Measurements from ENCODE around the gene CLIP4. TPM values are rescaled to one million over a fixed set of nuclear protein-coding genes. Genes with fewer than 3 reads are reported as not detected.

Gene CLIP4
- total RNA-seq, 1 experiment from 2014 or later = 1.2 TPM

- H3K9me3 Mint-ChIP-seq (ENCODE audit: unreplicated experiment) = peaks cover 23% of the 10 kb centered on the region
- Histone ChIP-seq H3K9me3 (peaks cover 4% of the 10 kb centered on the region), H3K4me3 (ENCODE audit: low read depth, low read length) (no peak overlapping the region), H3K27me3 (replicated peaks; ENCODE audit: control insufficient read depth, insufficient read depth, low read length) (no peaks in the 10 kb centered on the region), H3K36me3 (ENCODE audit: control insufficient read depth, insufficient read depth, low read length) (no peaks in the 10 kb centered on the region), H3K4me1 (peaks cover 22% of the 10 kb centered on the region)
- POLR2A ChIA-PET = no interaction called here
- no peaks in the 10 kb centered on the region for H3K36me3 Mint-ChIP-seq (ENCODE audit: insufficient read depth, unreplicated experiment)
- no peaks in the 10 kb centered on the region for H3K27me3 Mint-ChIP-seq (ENCODE audit: insufficient read depth, unreplicated experiment)
- CTCF ChIA-PET = no interaction called here
- H3K4me1 Mint-ChIP-seq (ENCODE audit: low read depth, unreplicated experiment) = peaks cover 19% of the 10 kb centered on the region
- H3K27ac Mint-ChIP-seq (ENCODE audit: unreplicated experiment) = no peak overlapping the region
- BruUV-seq (replicated peaks) = no TSS peak
- intact Hi-C loops (cut with micrococcal nuclease; ENCODE audit: unreplicated experiment) = no loop called here
- TF ChIP-seq CTCF (IDR thresholded peaks at IDR 0.05; ENCODE audit: insufficient read depth in 1 of 2, low read depth in 1 of 2, low read length in 1 of 2, severe bottlenecking in 1 of 2, unreplicated experiment in 1 of 2) = no peak
- no peak for DNase-seq
- no peak overlapping the region for H3K4me3 Mint-ChIP-seq (ENCODE audit: unreplicated experiment)
These were observed 4.0 kb downstream of the CLIP4 start for GRCh38 chr2:29119211-29119610.

GRCh38 chr2:29120846-29121245 lies 5.6 kb downstream of the CLIP4 start:
- Mint-ChIP-seq H3K4me3 (ENCODE audit: unreplicated experiment) (no peak overlapping the region), H3K27ac (ENCODE audit: unreplicated experiment) (no peak overlapping the region), H3K9me3 (ENCODE audit: unreplicated experiment) (peaks cover 31% of the 10 kb centered on the region), H3K36me3 (ENCODE audit: insufficient read depth, unreplicated experiment) (no peaks in the 10 kb centered on the region), H3K4me1 (ENCODE audit: low read depth, unreplicated experiment) (peaks cover 19% of the 10 kb centered on the region), H3K27me3 (ENCODE audit: insufficient read depth, unreplicated experiment) (no peaks in the 10 kb centered on the region)
- Histone ChIP-seq H3K27me3 (replicated peaks; ENCODE audit: control insufficient read depth, insufficient read depth, low read length) (no peaks in the 10 kb centered on the region), H3K36me3 (ENCODE audit: control insufficient read depth, insufficient read depth, low read length) (no peaks in the 10 kb centered on the region), H3K4me1 (peaks cover 23% of the 10 kb centered on the region), H3K4me3 (ENCODE audit: low read depth, low read length) (no peak overlapping the region), H3K9me3 (peaks cover 9% of the 10 kb centered on the region)
- intact Hi-C loops (cut with micrococcal nuclease; ENCODE audit: unreplicated experiment) = no loop called here
- TF ChIP-seq CTCF (IDR thresholded peaks at IDR 0.05; ENCODE audit: insufficient read depth in 1 of 2, low read depth in 1 of 2, low read length in 1 of 2, severe bottlenecking in 1 of 2, unreplicated experiment in 1 of 2) = no peak
- POLR2A ChIA-PET = no interaction called here
- CTCF ChIA-PET = no interaction called here
- no TSS peak for BruUV-seq (replicated peaks)
- DNase-seq = no peak

DNA sequence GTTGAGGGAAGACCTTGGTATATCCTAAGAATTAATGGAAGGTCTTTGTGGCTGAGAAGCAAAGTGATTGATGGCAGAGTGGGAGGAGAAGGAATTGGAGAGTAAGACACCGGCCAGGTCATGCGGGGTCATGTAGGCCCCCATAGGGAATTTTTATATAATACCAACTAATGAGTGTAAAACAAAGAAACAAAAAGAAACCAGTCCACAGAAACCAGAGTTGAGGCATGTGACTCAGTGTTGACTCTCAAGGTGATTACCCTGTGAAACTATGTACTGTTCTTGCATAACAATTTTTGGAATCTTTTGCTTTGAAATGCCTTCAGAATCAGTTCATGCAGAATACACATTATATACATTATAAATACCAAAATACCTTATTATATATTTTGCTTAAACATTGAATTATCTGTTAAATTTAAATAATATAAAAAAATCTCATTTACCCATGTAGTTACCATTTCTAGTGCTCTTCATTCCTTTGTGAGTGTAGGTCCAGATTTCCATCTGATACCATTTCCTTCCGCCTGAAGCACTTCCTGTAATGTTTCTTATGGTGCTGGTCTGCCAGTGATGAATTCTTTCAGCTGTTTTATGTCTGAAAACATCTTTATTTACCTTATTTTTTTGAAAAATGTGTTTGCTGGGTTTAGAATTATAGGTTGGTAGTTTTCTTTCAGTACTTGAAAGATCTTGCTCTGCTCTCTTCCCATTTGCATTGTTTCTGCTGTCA lies 8.6 kb downstream of the CLIP4 start:
- Mint-ChIP-seq H3K36me3 (ENCODE audit: insufficient read depth, unreplicated experiment) (no peaks in the 10 kb centered on the region), H3K27me3 (ENCODE audit: insufficient read depth, unreplicated experiment) (no peaks in the 10 kb centered on the region), H3K9me3 (ENCODE audit: unreplicated experiment) (peaks cover 31% of the 10 kb centered on the region), H3K4me1 (ENCODE audit: low read depth, unreplicated experiment) (peaks cover 9% of the 10 kb centered on the region), H3K4me3 (ENCODE audit: unreplicated experiment) (no peak overlapping the region), H3K27ac (ENCODE audit: unreplicated experiment) (peak overlapping the region; percentile 87)
- Histone ChIP-seq H3K9me3 (peaks cover 9% of the 10 kb centered on the region), H3K4me3 (ENCODE audit: low read depth, low read length) (no peak overlapping the region), H3K27me3 (replicated peaks; ENCODE audit: control insufficient read depth, insufficient read depth, low read length) (no peaks in the 10 kb centered on the region), H3K36me3 (ENCODE audit: control insufficient read depth, insufficient read depth, low read length) (no peaks in the 10 kb centered on the region), H3K4me1 (peaks cover 15% of the 10 kb centered on the region)
- intact Hi-C loops (cut with micrococcal nuclease; ENCODE audit: unreplicated experiment) = no loop called here
- ChIA-PET POLR2A (no interaction called here), CTCF (no interaction called here)
- peak in 1 of 2 experiments; percentile 55 for DNase-seq
- BruUV-seq (replicated peaks) = no TSS peak
- TF ChIP-seq CTCF (IDR thresholded peaks at IDR 0.05; ENCODE audit: insufficient read depth in 1 of 2, low read depth in 1 of 2, low read length in 1 of 2, severe bottlenecking in 1 of 2, unreplicated experiment in 1 of 2) = no peak

Data from Caco-2 (cell line).